ENCODE results near the gene RHBDF1.
"Not testable (repeated sequence)": the region's sequence is repeated elsewhere in the genome, so short reads cannot be mapped to it uniquely, and the experiment has no call there.

RHBDF1 gene

GRCh38 chr16:59440-60059 is 12.9 kb downstream of the RHBDF1 start:
- DNase-seq (ENCODE audit: low spot score) = no peak

GRCh38 chr16:58491-59439 is 13.7 kb downstream of the RHBDF1 start:
- DNase-seq (ENCODE audit: low spot score) = no peak

GRCh38 chr16:57711-58110 is 14.7 kb downstream of the RHBDF1 start:
- DNase-seq (ENCODE audit: low spot score) = no peak

GRCh38 chr16:56231-56927 is 16.1 kb downstream of the RHBDF1 start:
- no peak for DNase-seq (ENCODE audit: low spot score)

- no peak for DNase-seq (ENCODE audit: low spot score)
These were observed 16.8 kb downstream of the RHBDF1 start for GRCh38 chr16:55571-56136.

GRCh38 chr16:54237-54581 is 18.2 kb downstream of the RHBDF1 start:
- DNase-seq (ENCODE audit: low spot score) = no peak

- DNase-seq (ENCODE audit: low spot score) = peak; percentile 99
These were observed 18.8 kb downstream of the RHBDF1 start, which contains the start of the genes POLR3K and SNRNP25 for GRCh38 chr16:53346-54236. TSS of gene POLR3K (minus strand) at chr16:53608. CDS start at chr16:53586, 22 bp downstream. TSS of gene SNRNP25 (plus strand) at chr16:53828. CDS start at chr16:54017, 189 bp downstream.

GRCh38 chr16:50769-51591 is 21.5 kb downstream of the RHBDF1 start:
- DNase-seq (ENCODE audit: low spot score) = no peak

- no peak for DNase-seq (ENCODE audit: low spot score)
These were observed 25.2 kb downstream of the RHBDF1 start for GRCh38 chr16:47234-47633.

- not testable (repeated sequence) for DNase-seq (ENCODE audit: low spot score)
These were observed 25.9 kb downstream of the RHBDF1 start for GRCh38 chr16:46510-46909.

- DNase-seq (ENCODE audit: low spot score) = no peak
These were observed 27.0 kb downstream of the RHBDF1 start for GRCh38 chr16:45454-45853.

- no peak for DNase-seq (ENCODE audit: low spot score)
These were observed 27.8 kb downstream of the RHBDF1 start for GRCh38 chr16:44655-45054.

- DNase-seq (ENCODE audit: low spot score) = no peak
These were observed 29.1 kb downstream of the RHBDF1 start for GRCh38 chr16:43294-43693.

GRCh38 chr16:42691-43090 is 29.7 kb downstream of the RHBDF1 start:
- DNase-seq (ENCODE audit: low spot score) = no peak

GRCh38 chr16:42069-42457 is 30.4 kb downstream of the RHBDF1 start:
- no peak for DNase-seq (ENCODE audit: low spot score)

GRCh38 chr16:41439-42068 is 30.9 kb downstream of the RHBDF1 start:
- no peak for DNase-seq (ENCODE audit: low spot score)

GRCh38 chr16:38941-39892 is 33.2 kb downstream of the RHBDF1 start:
- no peak for DNase-seq (ENCODE audit: low spot score)

GRCh38 chr16:38206-38605 is 34.2 kb downstream of the RHBDF1 start:
- DNase-seq (ENCODE audit: low spot score) = not testable (repeated sequence)
